CD1c-positive myeloid dendritic cell (primary cell): ENCODE measurements around the gene BTRC.
"Not testable (repeated sequence)": the region's sequence is repeated elsewhere in the genome, so short reads cannot be mapped to it uniquely, and the experiment has no call there.

Experiments used
- DNase-seq: peaks from one replicate; pipeline ENCODE4 v3.0.0-alpha.2; 2016; ENCODE audit errors: extremely low spot score

Gene BTRC

DNA sequence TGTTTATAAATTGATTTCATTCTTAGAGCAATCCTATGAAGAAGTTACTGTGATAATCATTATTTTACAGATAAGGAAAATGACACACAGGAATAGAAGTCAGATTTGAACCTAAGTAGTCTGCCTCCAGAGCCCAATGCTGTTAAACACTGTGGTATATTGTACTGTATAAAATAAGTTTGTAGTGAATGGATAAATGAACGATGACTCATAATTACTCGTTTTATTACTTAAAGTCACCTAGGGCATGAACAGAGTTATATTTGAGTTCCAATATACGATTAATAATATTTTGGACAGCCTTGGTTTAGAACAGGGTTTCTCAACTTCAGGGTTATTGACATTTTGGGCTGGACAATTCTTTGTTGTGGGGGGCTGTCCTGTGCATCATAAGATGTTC is 7.8 kb upstream of the BTRC start:
- no peak for DNase-seq

DNA sequence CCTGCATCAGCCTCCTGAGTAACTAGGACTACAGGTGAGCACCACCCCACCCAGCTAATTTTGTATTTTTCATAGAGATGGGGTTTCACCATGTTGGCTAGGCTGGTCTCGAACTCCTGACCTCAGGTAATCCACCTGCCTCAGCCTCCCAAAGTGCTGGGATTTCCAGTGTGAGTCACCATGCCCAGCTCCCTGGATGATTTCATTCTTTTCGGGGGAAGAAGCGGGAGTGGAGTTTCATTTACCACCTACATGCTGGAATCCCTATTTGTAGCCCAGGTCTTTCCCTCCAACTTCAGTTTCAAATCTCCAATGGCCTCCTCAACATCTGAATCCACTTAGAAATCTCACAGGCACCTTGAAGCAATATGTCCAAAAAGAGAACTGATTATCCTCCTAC is 2.9 kb upstream of the BTRC start:
- no peak for DNase-seq

DNA sequence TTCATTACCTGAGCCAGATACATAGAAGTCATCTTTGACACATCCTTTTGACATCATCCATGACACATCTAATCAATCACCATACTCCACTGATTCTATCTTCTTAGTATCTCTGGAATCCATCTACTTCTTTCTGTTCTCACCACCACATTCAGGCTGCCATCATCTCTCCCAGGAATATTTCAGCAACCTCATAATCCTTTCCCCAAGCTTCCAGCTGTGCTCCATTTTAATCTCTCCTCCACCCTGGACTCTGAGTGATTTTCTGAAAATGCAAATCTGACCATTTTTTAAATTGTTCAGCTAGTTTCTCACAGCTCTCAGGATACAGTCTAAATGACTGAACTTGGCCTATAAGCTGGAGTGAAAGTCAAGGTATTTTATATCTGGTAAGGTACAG is 2.5 kb upstream of the BTRC start:
- no peak for DNase-seq

DNA sequence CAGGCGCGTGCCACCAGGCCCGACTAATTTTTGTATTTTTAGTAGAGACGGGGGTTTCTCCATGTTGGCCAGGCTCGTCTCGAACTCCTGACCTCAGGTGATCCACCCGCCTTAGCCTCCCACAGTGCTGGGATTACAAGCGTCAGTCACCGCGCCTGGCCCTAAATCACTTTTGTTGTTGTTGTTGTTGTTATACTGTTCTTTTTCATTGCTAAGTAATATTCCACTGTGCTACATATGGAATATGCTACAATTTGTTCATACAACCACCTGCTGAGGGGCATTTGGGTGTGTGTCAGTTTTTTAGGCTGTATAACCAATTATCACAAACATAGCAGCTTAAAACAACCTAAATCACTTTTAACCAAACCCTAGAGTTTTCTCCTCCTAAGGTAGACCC is 1.1 kb upstream of the BTRC start:
- not testable (repeated sequence) for DNase-seq

DNA sequence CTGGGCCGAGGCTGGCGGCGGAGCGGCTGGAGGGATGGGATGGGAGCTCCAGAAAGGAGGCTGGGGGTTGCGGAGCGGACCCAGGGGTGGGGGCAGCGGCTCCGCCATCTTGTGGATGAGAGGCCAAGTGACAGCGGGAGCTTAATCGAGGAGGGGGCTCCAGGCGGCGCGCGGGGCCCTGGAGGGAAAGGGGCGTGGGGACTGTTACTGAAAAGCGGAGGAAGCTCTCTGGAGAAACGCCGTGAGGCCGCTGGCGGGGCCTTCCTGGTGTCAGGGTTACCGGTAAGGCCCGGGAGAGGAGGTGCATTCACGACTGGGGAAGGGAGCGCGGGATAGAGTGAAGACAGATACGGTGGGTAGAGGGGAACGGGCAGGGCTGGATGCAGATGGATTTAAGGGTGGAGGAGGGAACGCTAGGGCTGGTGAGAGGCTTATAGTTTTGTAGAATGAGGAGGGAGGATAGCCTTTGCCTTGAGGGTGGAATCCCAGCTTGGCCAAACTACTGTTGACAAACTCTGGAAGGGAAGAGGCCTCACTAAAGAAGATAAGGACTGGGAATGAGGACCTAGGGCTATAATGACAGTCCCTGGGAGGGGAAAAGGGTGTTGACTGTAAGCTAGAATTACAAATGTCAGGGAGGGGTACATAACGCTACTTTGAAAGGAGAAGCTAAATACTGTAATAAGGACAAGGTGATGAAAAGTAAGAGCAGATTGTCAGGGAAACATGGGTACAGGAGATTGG is 535 bp downstream of the BTRC start:
- DNase-seq: peak; percentile 45

DNA sequence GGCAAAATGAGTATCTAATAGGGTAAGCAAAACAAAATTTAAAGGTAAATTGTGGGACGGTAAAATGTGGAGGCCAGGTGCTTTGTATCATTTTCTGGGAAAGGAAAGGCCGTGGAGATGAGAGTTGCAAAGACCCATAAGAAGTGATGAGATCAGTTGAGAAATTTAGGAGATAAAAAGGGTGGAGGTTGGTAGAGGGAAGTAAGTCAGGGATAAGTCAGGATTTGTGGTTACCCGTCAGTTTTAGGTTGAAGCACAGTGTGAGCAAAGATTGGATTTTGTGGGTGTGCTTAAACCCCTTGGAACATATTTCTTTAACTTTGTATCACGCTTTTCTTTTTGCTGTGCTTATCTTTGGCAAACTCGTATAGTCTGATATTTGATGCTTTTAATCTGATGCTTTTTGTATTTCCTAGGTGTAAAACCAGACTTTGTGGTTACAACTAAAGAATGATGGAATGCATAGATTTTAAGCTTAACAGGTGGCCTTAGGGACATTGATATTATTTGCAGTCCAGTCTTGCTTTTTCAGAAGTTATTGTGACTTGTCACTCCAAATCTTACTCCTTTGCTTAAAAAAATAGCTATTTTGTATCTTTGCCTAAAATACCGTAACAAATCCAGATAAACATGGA is 1.2 kb downstream of the BTRC start:
- DNase-seq: peak; percentile 11

DNA sequence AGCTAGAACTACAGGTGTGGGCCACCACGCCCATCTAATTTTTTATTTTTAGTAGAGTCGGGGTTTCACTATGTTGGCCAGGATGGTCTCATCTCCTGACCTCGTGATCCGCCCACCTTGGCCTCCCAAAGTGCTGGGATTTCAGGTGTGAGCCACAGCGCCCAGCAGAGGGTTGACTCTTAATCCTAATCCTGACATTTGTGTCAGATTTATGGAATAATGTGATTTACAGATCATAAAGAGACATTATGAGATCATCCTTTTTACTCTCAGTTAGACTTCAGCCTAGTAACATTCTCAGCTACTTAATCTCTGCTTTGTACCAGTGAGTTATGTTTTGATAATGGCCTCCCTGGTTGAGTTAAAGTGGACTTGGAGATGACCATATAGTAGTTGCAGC is 2.2 kb downstream of the BTRC start:
- no peak for DNase-seq

DNA sequence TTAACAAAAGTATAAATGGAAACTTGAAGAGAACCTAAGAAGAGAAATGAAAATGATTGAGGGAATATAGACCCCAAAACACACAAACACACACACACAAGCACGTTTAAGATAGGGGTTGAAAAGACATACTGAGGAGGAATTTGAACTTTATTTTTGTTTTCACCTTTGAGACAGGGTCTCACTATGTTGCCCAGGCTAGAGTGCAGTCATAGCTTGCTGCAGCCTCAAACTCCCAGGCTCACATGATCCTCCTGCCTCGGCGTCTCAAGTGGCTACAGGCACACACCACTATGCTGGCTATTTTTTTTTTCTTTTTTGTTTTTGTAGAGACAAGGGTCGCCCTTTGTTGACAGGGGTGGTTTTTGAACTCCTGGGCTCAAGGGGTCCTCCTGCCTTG is 4.0 kb downstream of the BTRC start:
- no peak for DNase-seq

DNA sequence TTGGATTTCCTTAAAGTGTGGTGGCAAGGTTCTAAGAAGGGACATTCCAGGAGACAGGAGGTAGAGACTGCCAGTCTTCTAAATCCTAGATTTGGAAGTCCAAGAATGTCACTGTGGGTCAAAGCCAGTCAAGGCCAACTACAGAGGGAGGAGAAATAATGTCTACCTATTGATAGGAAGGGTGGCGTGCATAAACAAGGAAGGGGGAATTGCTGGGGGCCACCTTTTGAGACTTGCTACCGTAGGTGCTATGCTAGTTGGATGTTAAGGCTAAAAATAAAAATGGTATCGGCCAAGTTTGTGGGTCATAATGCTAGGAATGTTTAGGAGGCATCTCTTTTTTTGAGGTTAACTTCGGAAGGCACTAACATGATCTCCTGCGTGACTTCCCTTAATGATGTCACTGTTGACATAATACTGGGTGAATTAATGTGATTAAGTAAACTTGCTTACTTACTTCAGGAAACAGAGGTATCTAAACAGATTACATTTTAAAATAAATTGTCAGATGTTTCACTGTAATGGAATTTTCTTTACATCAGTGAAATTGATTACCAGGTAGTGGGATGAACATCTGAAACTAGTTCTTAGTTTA is 4.8 kb downstream of the BTRC start:
- no peak for DNase-seq

DNA sequence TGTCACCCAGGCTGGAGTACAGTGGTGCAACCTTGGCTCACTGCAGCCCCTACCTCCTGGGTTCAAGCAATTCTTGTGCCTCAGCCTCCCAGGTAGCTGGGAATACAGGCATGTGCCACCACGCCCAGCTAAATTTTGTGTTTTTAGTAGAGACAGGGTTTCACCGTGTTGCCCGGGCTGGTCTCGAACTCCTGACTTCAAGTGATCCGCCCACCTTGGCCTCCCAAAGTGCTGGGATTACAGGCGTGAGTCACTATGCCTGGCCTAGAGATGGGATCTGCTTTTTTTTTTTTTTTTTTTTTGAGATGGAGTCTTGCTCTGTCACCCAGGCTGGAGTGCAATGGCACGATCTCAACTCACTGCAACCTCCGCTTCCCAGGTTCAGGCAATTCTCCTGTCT is 6.1 kb downstream of the BTRC start:
- not testable (repeated sequence) for DNase-seq

DNA sequence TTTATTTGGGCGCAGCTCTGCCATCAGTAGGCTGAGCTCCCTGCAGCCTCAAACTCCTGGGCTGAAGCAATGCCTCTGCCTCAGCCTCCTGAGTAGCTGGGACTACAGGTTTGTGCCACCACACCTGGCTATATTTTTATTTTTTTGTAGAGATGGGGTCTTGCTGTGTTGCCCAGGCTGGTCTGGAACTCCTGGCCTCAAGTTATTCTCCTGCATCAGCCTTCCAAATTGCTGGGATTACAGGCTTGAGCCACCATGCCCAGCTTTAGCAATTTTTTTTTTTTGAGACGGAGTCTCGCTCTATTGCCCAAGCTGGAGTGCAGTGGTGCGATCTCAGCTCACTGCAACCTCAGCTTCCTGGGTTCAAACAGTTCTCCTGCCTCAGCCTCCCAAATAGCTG is 6.9 kb downstream of the BTRC start:
- DNase-seq: not testable (repeated sequence)

DNA sequence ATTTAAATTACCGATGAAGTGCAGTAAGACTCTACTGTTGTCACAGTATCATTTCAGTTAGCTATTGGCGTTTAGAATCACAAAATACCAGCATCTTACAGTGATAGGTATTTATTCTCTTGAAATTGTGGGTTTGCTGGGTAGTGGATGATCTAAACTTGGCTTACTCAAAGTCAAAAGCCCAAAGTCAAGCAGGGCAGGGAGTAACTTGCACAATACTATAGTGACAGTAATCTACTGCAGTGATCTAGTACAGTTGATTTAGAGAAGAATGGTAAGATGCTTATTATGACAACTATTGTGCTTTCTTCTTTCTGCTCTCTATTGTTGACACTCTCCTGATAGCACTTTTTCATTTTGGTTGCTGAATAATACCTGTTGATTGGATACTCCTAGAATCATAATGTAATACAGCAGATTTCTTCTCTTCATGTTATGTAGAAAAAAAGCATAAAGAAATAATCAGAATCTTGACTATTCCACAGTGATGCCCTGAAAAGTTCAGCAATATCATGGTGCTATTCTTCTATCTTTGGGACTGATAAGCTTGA is 10.0 kb downstream of the BTRC start:
- no peak for DNase-seq

DNA sequence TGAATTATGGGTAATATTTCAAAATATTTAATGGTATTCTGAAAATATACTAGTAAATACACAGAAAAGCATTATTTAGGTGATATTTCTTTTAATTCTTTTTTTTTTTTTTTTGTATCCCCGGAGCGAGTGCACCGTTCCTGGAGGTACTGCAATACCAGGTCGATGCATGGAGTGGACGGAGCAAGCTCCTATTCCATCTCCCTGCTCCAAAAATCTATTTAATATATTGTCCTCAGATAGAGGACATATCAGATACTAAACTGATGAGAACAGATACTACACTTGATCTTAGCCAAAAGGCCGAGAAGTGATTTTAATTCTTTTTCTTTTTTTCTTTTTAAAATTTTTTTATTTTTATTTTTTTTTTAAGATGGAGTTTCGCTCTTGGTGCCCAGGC is 10.8 kb downstream of the BTRC start:
- no peak for DNase-seq

DNA sequence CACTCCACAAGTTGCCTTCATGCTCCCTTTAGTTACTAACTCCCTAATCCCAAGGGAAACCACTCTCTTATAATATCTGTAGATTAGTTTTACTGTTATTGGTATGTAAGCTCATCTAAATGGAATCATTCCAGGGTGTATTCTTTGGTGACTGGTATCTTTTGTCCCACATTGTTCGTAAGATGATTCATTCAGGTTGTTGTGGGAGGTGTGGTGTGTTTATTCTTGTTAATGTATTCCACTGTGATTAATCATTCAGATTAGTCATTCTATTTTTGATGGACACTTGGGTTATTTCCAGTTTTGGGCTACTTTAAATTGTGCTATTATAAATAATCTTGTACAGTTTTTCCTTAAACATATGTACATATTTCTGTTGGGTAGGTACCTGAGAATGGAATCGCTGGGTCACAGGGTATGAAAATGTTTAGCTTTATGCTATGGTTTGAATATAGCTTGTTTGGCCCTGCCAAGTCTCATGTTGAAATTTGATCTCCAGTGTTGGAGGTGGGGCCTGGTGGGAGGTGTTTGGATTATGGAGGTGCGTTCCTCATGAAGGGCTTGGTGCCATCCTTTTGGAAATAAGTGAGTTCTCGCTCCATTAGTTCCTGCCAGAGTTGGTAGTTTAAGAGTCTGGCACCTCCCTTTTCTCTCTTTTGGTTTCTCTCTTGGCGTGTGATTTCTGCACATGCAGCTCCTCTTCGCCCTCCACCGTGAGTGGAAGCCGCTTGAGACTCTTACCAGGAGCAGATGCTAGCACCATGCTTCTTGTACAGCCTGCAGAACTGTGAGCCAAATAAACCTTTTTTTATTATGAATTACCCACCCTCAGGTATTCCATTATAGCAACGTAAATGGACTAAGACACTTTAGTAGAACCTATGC is 13.8 kb downstream of the BTRC start:
- DNase-seq: no peak

DNA sequence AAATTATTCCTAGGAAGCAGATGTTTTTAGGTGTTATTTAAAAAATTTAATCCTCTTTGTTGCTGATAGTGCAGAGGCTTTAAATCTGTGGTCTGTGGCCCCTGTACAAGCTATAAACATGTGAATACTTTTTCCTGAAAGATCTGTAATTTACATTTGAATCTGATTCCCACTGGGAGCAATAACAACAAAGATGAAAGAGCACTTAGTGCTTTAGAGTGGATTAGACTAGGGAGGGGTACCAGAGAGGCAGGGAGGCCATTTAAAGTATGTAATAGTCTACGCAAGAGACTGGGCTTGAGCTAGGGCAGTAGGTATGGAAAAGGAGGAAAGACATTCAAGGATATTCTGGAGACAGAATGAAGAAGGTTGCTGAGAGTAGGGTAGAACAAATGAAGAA is 19.1 kb downstream of the BTRC start:
- no peak for DNase-seq

DNA sequence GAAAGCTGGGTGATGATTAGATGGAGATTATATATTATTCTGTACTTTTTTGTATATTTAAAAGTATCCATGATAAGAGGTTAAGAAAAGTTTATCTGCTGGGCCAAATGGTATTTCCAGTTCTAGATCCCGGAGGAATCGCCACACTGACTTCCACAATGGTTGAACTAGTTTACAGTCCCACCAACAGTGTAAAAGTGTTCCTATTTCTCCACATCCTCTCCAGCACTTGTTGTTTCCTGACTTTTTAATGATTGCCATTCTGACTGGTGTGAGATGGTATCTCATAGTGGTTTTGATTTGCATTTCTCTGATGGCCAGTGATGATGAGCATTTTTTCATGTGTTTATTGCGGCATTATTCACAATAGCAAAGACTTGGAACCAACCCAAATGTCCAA is 20.0 kb downstream of the BTRC start:
- DNase-seq: not testable (repeated sequence)

DNA sequence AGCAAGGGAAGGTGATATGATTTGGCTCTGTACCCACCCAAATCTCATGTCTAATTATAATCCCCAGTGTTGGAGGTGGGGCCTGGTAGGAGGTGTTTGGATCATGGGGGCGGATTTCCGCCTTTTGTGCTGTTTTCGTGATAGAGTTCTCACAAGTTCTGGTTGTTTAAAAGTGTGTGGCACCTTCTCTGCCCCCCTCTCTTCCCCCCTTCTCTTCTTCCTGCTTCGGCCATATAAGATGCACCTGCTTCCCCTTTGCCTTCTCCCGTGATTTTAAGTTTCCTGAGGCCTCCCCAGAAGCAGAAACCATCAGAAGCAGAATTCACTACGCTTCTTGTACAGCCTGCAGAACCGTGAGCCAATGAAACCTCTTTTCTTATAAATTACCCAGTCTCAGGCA is 21.1 kb downstream of the BTRC start:
- DNase-seq: no peak

DNA sequence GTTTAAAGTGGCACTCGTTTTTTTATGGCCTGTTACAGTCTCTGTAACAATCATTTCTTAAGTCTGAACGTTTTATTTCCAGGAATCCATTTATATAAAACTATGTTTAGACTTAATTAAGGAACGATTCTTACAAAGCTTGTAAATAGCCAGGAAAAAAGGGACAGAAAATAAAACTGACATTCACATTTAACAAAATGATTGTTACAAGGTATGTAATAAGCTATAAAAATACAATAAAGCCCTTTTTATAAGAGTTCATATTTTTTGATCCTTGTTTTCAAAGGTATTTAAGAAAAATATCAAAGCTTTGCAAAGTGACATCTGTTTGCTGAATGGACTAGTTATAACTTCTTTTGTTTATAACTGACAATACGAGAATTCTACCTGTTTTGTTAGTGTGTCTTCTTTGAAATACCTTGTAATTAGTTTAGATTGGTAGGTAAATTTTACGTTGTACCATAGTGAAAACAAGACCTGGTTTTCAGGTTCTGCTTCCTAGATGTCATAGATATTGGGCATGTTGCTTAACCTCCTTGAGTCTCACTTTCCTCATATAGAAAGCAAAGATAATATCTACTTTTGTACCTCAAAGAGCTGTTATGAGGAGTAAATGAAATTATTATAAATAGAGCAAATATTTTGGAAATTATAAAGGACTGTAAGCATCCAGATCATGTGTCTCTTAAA is 25.8 kb downstream of the BTRC start:
- no peak for DNase-seq

DNA sequence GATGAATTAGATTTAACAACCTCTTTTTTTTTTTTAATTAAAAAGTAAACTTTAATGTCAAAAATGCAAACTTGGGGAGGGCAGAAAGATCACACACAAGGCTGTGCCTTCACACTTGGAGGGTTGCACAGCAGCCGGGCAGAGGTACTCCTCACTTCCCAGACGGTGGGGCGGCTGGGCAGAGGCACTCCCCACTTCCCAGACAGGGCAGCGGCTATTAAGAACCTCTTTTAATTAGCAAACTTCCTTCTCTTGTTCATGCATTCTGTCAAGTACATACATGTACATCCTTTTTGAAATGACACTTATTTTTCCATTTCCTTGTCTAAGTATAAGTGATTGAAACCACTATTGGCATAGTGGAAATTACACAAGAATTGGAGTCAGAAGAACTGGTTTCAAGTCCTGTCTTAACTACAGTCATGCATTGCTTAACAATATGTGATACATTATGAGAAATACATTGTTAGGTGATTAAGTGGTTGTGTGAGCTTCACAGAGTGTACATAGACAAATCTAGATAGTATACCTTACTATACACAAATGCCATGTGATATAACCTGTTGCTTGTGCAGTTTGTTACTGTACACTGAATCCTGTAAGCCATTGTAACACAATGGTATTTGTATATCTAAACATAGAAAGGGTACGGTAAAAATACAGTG is 26.5 kb downstream of the BTRC start:
- no peak for DNase-seq

DNA sequence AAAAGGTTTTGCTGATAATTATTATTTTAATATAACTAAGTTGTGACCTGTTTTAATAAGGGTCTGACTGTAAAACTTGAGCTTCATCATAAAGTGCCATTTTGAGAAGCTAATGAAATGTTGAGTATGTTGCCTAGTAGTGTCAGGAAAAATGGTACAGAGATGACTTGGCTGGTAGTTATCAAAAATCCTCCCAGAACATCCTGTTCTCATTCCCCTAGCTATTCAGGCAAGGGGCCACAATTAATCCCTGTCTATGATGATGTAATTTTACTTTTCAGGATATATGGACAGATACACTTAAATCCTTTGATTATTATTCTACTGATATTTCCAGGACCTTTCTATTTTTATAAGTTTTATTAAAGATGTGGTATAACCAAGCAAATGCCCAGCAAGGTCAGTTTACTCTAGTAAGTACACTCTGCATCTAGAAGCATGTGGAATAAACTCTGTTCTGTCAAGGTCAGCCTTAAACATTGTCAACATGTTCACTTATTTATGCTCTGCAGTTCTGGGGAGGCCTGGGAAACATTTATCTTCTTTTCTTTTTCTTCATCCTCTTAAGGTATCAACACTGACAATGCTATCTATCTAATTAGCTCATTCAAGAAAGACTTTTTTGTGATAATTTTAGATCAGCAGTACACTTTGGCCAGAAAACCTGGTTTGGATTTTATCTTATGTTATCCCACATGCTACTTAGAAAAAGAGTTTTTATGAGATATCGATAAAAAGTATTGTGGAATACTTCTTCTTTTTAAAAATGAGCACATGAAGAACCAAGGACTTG is 32.1 kb downstream of the BTRC start:
- no peak for DNase-seq
